NOMO-1 treated with dmso at 0.1 percent for 144 hours (cell line): ENCODE data around the gene ADCY1.
"Not testable (repeated sequence)": the region's sequence is repeated elsewhere in the genome, so short reads cannot be mapped to it uniquely, and the experiment has no call there.

ENCODE experiments used
- DNase-seq: peaks from one replicate; lab custom pipeline; 2025; ENCODE audit not compliant: unreplicated experiment; lab: John Stamatoyannopoulos, UW

Gene ADCY1

GRCh38 chr7:45726883-45727282 is 152.7 kb downstream of the ADCY1 start:
- DNase-seq: no peak

- DNase-seq: not testable (repeated sequence)
Measured at GRCh38 chr7:45731692-45732443, 157.7 kb downstream of the ADCY1 start.

GRCh38 chr7:45738920-45739319 is 164.8 kb downstream of the ADCY1 start:
- not testable (repeated sequence) for DNase-seq

- not testable (repeated sequence) for DNase-seq
Measured at GRCh38 chr7:45740573-45740972, 166.4 kb downstream of the ADCY1 start.

- not testable (repeated sequence) for DNase-seq
Measured at GRCh38 chr7:45748976-45749375, 174.8 kb downstream of the ADCY1 start.

- not testable (repeated sequence) for DNase-seq
Measured at GRCh38 chr7:45751352-45751751, 177.2 kb downstream of the ADCY1 start.

GRCh38 chr7:45756333-45756732 is 182.2 kb downstream of the ADCY1 start:
- not testable (repeated sequence) for DNase-seq

GRCh38 chr7:45756757-45757156 is 182.6 kb downstream of the ADCY1 start:
- not testable (repeated sequence) for DNase-seq

- not testable (repeated sequence) for DNase-seq
Measured at GRCh38 chr7:45759464-45759863, 185.3 kb downstream of the ADCY1 start.

GRCh38 chr7:45761545-45762205 is 187.5 kb downstream of the ADCY1 start:
- DNase-seq: not testable (repeated sequence)

- not testable (repeated sequence) for DNase-seq
Measured at GRCh38 chr7:45762225-45762994, 188.2 kb downstream of the ADCY1 start.

GRCh38 chr7:45768516-45769394 is 194.6 kb downstream of the ADCY1 start:
- DNase-seq: peak; percentile 89

- not testable (repeated sequence) for DNase-seq
Measured at GRCh38 chr7:45769626-45770025, 195.5 kb downstream of the ADCY1 start.
